SK-N-SH (cell line): ENCODE results near the gene LRSAM1.

Experiments used
- CTCF ChIP-seq: fragments of 200-600 bp; sonication (generic); IDR thresholded peaks from 2 replicates; pipeline ENCODE4 v1.6.1; 2017; ENCODE audit warnings: antibody characterized with exemption, mild to moderate bottlenecking, moderate library complexity
- ELF1 ChIP-seq: IDR thresholded peaks from 2 replicates; pipeline ENCODE4 v1.4.0; 2012
- EZH2phosphoT487 ChIP-seq: fragments of 200-600 bp; sonication (generic); IDR thresholded peaks from 2 replicates; pipeline ENCODE4 v1.6.1; 2017; ENCODE audit warnings: low read depth, mixed run types, mild to moderate bottlenecking, antibody characterized with exemption, moderate library complexity, borderline replicate concordance
- GATA2 ChIP-seq: sonication (generic); formaldehyde crosslinking; IDR thresholded peaks from 2 replicates; pipeline ENCODE4 v1.5.0; 2020; ENCODE audit warnings: mild to moderate bottlenecking, missing genetic modification reagents
- JUND ChIP-seq: IDR thresholded peaks from 2 replicates; pipeline ENCODE4 v1.4.0; 2012
- MAX ChIP-seq: IDR thresholded peaks from 2 replicates; pipeline ENCODE4 v1.4.0; 2012; ENCODE audit warnings: low read depth
- RAD21 ChIP-seq: IDR thresholded peaks from 2 replicates; pipeline ENCODE4 v1.6.1; 2012; ENCODE audit warnings: mild to moderate bottlenecking, low read length
- SIN3A ChIP-seq: IDR thresholded peaks from 2 replicates; pipeline ENCODE4 v1.6.1; 2012; ENCODE audit warnings: low read depth, mild to moderate bottlenecking, low read length, moderate library complexity, borderline replicate concordance
- TAF1 ChIP-seq: IDR thresholded peaks from 2 replicates; pipeline ENCODE4 v1.6.1; 2012; ENCODE audit warnings: low read depth, mild to moderate bottlenecking, low read length, moderate library complexity, borderline replicate concordance
- YY1 ChIP-seq: IDR thresholded peaks from 2 replicates; pipeline ENCODE4 v1.4.0; 2012; ENCODE audit warnings: low read depth, mild to moderate bottlenecking
- TF ChIP-seq, protein P1 (sequence below): fragments of 150-350 bp; IDR thresholded peaks from 2 replicates; pipeline ENCODE4 v1.6.1; 2016; ENCODE audit warnings: mild to moderate bottlenecking, low read depth, low read length
- TF ChIP-seq, protein P2 (sequence below): fragments of 150-350 bp; IDR thresholded peaks from 2 replicates; pipeline ENCODE4 v1.6.1; 2017; ENCODE audit warnings: antibody characterized with exemption, low read length, low read depth, borderline replicate concordance
- TF ChIP-seq, protein P3 (sequence below): IDR thresholded peaks from 2 replicates; pipeline ENCODE4 v1.4.0; 2012; ENCODE audit warnings: low read depth, borderline replicate concordance

- TF ChIP-seq GATA2 (CRISPR knock-in tag) (no peak), CTCF (no peak), TAF1 (no peak), EZH2phosphoT487 (no peak), YY1 (no peak), SIN3A (no peak), ELF1 (no peak), MAX (no peak), JUND (no peak), RAD21 (no peak)
- TF ChIP-seq, protein P1, sequence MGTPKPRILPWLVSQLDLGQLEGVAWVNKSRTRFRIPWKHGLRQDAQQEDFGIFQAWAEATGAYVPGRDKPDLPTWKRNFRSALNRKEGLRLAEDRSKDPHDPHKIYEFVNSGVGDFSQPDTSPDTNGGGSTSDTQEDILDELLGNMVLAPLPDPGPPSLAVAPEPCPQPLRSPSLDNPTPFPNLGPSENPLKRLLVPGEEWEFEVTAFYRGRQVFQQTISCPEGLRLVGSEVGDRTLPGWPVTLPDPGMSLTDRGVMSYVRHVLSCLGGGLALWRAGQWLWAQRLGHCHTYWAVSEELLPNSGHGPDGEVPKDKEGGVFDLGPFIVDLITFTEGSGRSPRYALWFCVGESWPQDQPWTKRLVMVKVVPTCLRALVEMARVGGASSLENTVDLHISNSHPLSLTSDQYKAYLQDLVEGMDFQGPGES, result no peak
- TF ChIP-seq, protein P2, sequence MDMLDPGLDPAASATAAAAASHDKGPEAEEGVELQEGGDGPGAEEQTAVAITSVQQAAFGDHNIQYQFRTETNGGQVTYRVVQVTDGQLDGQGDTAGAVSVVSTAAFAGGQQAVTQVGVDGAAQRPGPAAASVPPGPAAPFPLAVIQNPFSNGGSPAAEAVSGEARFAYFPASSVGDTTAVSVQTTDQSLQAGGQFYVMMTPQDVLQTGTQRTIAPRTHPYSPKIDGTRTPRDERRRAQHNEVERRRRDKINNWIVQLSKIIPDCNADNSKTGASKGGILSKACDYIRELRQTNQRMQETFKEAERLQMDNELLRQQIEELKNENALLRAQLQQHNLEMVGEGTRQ, result no peak
- TF ChIP-seq, protein P3, sequence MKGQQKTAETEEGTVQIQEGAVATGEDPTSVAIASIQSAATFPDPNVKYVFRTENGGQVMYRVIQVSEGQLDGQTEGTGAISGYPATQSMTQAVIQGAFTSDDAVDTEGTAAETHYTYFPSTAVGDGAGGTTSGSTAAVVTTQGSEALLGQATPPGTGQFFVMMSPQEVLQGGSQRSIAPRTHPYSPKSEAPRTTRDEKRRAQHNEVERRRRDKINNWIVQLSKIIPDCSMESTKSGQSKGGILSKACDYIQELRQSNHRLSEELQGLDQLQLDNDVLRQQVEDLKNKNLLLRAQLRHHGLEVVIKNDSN, result no peak
Measured at GRCh38 chr9:127493592-127494303, 42.4 kb downstream of the LRSAM1 start.
